GM19023 (cell line): Measurements from ENCODE around the gene TUBB4B.
"Not testable (repeated sequence)": the region's sequence is repeated elsewhere in the genome, so short reads cannot be mapped to it uniquely, and the experiment has no call there.

Source experiments
- ATAC-seq: cut with Tn5 transposase; IDR thresholded peaks from one replicate; pipeline ENCODE4 v1.9.1; 2021; ENCODE audit warnings: mild to moderate bottlenecking, moderate library complexity; ENCODE audit not compliant: unreplicated experiment

TUBB4B gene

DNA sequence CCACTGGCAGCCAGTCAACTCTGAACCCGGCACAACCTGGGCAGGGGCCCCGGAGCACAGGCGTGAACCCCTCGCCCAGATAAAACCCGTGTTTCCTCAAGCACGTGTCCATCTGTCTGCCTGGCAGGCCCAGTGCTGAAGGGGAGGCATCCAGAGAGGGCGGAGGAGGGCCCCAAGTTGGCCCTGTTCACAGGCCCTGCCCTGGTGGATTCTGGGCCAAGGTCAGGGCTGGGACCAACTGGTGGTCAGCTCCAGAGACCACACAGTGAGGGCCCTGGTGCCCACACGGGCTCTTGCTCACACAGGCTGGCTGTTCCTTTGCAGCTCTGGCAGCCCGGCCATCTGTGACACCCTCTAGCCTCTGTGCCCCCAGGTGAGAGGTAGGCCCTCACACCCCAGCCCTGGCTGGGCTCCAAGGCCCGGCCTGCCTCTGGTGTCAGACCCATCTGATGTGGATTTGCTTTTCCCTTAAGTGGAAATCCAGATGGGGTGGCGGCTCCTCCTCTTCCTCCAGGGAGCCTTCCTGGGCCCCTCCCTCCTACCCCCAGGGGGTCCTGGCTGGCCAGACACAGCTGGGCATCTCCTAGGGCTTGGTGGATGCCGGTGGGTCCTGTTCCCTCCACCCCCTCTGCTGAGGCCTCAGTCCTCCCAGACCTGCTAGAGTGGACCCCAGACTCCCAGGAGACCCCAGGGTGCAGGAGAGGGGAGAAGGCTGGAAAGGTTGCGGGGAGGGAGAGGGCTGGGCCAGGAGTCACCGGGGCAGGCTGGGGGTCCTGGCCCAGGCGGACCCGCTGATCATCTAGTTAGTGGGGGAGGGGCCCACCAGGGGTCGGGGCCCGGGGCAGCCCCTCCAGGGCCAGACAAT lies 9.5 kb downstream of the TUBB4B start:
- ATAC-seq: no peak

- ATAC-seq: no peak
Observed at GRCh38 chr9:137251194-137251461, 10.0 kb downstream of the TUBB4B start, which contains the start of gene STPG3. STPG3 (plus strand) TSS chr9:137251286; CDS start chr9:137251287, 1 bp downstream.

- no peak for ATAC-seq
Observed at GRCh38 chr9:137251490-137252268, 10.6 kb downstream of the TUBB4B start.

DNA sequence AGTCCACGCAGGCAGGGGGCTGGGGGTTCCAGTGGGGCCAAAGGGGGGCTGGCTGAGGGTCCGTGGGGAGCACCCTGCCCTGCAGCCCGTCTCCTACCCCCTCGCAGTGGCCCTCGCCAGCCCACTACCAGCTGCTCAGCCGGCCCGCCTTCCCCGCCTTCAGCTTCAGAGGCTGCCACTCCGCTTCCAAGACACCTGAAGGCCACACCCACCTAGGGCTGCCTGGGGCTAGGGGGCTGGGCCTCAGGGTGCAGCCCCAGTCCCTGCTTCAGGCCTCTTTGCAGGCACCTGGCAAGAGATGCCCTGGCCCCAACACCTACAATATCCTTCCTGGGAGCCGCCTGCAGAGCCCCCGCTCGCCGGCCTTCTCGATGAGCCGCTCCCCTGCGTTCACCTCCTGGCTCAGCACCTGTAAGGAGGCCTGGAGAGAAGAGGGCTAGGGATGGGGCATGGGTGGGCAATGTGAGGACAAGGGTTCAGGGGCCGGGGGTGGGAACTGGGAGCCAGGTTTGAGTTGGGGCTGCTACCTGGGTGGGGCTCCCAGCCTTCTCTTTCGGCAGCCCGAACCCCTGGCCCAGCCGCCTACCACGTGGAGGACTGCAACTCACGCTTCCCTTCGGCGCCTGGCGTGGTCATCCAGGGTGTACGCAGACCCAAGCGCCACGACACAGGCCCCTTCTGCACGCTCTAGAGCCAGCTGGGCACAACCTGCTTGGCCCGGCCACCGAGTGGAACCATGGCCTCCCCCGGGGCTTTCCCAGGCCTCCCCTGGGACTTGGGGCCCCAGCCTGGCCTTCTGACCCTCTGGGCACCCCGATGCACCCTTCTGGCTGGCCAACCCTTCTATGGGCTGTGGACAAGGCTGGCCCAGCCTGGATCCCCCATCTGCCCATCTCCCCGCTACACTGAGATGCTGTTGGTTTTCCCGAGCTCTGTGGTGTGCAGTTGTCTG lies 11.7 kb downstream of the TUBB4B start:
- no peak for ATAC-seq

DNA sequence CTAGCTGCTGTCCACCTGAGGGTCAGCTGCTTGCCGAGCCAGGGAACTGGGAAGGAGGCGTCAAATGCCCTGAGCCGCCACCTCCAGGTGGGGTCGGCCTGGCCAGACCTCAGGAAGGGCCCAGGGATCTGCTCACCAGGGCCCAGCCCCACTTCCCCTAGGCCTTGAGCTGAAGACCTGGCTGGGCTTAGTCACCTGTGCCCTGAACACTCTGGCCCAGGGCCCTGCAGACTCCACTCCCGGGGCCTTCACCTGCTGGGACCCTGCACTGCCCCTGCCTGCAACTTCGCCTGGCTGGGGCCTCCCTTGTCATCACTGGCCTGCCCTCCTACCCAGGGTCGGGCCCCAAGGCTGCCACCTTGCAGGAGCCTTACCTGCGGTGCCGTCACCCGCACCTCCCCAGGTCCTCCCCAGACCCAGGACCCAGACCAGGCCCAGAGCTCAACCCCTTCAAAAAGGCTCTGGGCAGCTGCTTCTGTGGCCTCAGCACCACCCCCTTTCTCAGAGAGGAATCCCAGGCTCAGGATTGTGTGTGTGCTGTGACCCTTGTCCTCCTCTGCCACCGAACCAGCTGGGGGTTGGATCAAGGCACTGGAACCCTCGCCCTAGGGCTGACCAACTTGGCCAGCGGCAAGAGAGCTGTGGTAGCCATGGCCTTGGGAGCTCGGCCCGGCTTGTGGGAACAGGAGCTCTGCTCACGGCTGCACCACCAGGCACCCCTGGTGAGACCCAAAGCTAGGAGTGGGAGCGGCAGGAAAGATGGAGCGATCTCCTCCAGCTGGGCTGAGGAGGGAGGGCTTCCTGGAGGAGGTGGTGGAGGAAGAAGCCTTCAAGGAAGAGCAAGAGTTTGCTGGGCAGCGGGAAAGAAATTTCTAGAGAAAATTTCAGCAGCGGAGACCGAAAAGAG lies 12.9 kb downstream of the TUBB4B start:
- ATAC-seq: no peak

GRCh38 chr9:137254624-137255447 lies 13.7 kb downstream of the TUBB4B start, which contains the start of gene NELFB:
NELFB (plus strand) TSS chr9:137255327.
- ATAC-seq: peak; percentile 75

DNA sequence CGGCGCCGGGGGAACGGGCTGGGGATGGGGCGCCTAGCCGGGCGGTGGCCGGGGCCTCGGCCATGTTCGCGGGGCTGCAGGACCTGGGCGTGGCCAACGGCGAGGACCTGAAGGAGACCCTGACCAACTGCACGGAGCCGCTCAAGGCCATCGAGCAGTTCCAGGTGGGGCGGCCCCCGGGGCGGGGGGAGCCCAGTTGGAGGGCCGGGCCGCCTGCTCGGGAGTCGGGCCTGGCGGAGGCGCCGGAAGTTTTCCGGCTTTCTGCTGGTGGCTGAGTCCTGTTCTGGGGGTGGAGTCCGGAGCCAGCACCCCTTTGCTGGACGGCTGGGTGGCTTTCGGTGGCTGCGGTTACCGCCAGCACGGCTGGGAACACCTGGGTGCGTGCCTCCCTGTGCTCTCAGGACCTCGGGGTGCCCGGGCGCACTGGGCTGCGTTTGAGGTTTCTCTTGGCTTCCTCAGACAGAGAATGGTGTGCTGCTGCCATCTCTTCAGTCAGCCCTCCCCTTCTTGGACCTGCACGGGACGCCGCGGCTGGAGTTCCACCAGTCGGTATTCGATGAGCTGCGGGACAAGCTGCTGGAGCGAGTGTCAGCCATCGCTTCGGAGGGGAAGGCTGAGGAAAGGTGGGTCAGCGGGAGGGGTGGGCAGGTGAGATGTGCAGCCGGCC lies 14.5 kb downstream of the TUBB4B start:
- peak; percentile 25 for ATAC-seq

GRCh38 chr9:137256362-137256761 lies 15.3 kb downstream of the TUBB4B start:
- no peak for ATAC-seq

DNA sequence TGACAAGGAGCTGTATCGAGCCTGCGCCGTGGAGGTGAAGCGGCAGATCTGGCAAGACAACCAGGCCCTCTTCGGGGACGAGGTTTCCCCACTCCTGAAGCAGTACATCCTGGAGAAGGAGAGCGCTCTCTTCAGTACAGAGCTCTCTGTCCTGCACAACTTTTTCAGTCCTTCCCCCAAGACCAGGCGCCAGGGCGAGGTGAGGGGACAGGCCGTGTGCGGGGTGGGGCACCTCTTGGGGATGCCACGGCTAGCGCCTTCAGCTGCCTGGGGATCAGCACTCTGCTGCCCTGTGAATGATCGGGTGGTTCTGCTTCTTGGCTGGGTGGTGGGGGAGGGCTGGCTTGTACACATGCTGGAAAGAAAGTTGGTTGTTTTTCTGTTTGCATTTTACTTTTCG lies 15.8 kb downstream of the TUBB4B start:
- no peak for ATAC-seq

- not testable (repeated sequence) for ATAC-seq
Observed at GRCh38 chr9:137262173-137262908, 21.3 kb downstream of the TUBB4B start.

DNA sequence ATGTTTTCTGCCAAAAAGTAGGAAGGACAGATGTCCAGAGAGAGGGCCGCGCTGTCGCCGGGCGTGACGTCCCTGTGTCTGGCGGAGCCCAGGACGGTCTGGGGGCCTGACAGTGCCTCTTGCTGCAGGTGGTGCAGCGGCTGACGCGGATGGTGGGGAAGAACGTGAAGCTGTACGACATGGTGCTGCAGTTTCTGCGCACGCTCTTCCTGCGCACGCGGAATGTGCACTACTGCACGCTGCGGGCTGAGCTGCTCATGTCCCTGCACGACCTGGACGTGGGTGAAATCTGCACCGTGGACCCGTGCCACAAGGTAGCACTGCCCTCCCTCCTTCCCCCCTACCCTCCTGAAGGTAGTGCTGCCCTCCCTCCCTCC lies 21.8 kb downstream of the TUBB4B start:
- no peak for ATAC-seq

GRCh38 chr9:137263506-137263905 lies 22.4 kb downstream of the TUBB4B start:
- ATAC-seq: no peak

GRCh38 chr9:137264067-137264466 lies 23.0 kb downstream of the TUBB4B start:
- no peak for ATAC-seq

DNA sequence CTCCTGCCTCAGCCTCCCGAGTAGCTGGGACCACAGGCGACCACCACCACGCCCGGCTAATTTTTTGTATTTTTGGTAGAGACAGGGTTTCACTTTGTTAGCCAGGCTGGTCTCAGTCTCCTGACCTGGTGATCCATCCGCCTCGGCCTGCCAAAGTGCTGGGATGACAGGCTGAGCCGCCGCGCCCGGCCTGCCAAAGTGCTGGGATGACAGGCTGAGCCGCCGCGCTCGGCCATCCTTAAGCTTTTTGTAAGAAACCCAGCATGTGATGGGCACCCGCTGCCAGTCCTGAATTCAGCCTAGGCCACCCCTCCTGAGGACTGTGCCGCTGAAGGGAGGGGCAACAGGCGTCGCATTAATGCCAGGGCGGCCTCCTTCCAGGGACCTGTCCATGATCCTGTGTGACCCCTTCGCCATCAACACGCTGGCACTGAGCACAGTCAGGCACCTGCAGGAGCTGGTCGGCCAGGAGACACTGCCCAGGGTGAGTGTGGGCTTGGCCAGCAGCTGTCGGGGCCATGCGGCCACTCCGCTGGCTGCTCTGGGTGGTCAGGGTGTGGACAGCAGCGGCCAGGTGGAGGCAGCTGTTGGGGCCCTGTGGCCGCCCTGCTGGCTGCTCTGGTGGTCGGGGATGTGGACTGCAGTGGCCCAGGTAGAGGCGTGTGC lies 24.5 kb downstream of the TUBB4B start:
- no peak for ATAC-seq

GRCh38 chr9:137266162-137266527 lies 25.1 kb downstream of the TUBB4B start:
- no peak for ATAC-seq

GRCh38 chr9:137266585-137267453 lies 25.7 kb downstream of the TUBB4B start:
- no peak for ATAC-seq
